ENCODE measurements around the gene CGNL1. TPM values are rescaled to one million over a fixed set of nuclear protein-coding genes. Genes with fewer than 3 reads are reported as not detected.

The CGNL1 gene
- total RNA-seq, 1 experiment from 2014 or later, result 34.6 TPM

DNA sequence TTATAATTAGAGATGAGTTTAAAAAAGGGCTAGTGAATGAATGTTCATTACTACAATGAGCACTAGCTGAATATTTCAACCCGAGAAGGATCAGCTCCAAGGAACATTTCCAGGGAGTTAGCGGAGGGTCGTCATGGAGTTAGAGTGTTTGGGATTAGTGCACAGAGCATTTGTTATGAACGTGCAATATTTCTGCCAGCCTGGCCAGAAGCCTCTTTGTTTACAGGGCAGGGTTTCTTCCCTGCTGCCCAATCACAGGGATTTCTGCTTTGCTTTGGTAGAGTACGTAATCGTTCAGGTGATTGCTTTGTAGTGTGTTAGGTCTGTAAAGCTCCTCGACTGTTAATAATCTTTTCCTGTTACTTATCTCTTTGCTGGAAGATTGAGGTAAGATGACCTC lies 5.9 kb downstream of the CGNL1 start:
- H4K91ac ChIP-seq (ENCODE audit: insufficient read length, low read depth, low read length), result no peak overlapping the region
- no peaks in the 10 kb centered on the region; the same call in 1 of the 2 replicates for H3K79me2 ChIP-seq (ENCODE audit: insufficient read depth, low read length)
- WGBS (ENCODE audit: extremely low coverage, insufficient read length, low lambda C conversion rate), result no CpG with 5 or more reads among the region's 7 CpGs
- no peaks in the 10 kb centered on the region for H3K9me3 ChIP-seq (ENCODE audit: control insufficient read depth, low read depth, low read length)
- no peak overlapping the region for H2AK5ac ChIP-seq (ENCODE audit: insufficient read length, low read length)
- H3K4me2 ChIP-seq (ENCODE audit: insufficient read depth, insufficient read length, low read length), result no peak overlapping the region
- H3K23me2 ChIP-seq (ENCODE audit: insufficient read length, low read depth, low read length, poor library complexity, severe bottlenecking), result peaks cover 7% of the 10 kb centered on the region
- peaks cover 20% of the 10 kb centered on the region; the same call in 1 of the 2 replicates for H3K4me1 ChIP-seq (ENCODE audit: insufficient read depth, low read length)
- no peak overlapping the region for H3K4ac ChIP-seq (ENCODE audit: low read depth, low read length)
- H2BK12ac ChIP-seq (ENCODE audit: insufficient read length, low read depth, low read length), result no peak overlapping the region
- H4K20me1 ChIP-seq (ENCODE audit: control insufficient read depth, insufficient read depth, insufficient read length), result no peaks in the 10 kb centered on the region
- Mint-ChIP-seq H3K9me3 (no peaks in the 10 kb centered on the region), H3K4me1 (peaks cover 72 to 79% of the 10 kb centered on the region in 2 experiments), H3K4me3 (no peak overlapping the region), H3K27ac (peak overlapping the region; percentile 72 to 84 (median 76); a peak in 6 of 7 replicates), H3K36me3 (ENCODE audit: insufficient read depth in 1 of 3, low read depth in 3 of 3) (no peaks in the 10 kb centered on the region; a peak in 1 of 7 replicates), H3K27me3 (ENCODE audit: low read depth) (peaks cover 4% of the 10 kb centered on the region)
- H2BK5ac ChIP-seq (ENCODE audit: insufficient read length, low read length), result no peak overlapping the region
- no peak overlapping the region for H4K5ac ChIP-seq (ENCODE audit: insufficient read length, low read depth, low read length)
- H2BK20ac ChIP-seq (ENCODE audit: low read depth, low read length, poor library complexity, severe bottlenecking), result no peak overlapping the region
- H2AFZ ChIP-seq (ENCODE audit: low read length), result no peak overlapping the region
- TF ChIP-seq, protein P1, sequence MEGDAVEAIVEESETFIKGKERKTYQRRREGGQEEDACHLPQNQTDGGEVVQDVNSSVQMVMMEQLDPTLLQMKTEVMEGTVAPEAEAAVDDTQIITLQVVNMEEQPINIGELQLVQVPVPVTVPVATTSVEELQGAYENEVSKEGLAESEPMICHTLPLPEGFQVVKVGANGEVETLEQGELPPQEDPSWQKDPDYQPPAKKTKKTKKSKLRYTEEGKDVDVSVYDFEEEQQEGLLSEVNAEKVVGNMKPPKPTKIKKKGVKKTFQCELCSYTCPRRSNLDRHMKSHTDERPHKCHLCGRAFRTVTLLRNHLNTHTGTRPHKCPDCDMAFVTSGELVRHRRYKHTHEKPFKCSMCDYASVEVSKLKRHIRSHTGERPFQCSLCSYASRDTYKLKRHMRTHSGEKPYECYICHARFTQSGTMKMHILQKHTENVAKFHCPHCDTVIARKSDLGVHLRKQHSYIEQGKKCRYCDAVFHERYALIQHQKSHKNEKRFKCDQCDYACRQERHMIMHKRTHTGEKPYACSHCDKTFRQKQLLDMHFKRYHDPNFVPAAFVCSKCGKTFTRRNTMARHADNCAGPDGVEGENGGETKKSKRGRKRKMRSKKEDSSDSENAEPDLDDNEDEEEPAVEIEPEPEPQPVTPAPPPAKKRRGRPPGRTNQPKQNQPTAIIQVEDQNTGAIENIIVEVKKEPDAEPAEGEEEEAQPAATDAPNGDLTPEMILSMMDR (conservative IDR thresholded peaks at IDR 0.05), result no peak
- no peak overlapping the region for H2BK15ac ChIP-seq (ENCODE audit: low read depth, low read length)
- H3T11ph ChIP-seq (ENCODE audit: low read length), result no peak overlapping the region
- H3K9ac ChIP-seq (ENCODE audit: extremely low read depth, insufficient read length, low read length), result no peak overlapping the region
- H2BK120ac ChIP-seq (ENCODE audit: low read depth, low read length, poor library complexity, severe bottlenecking), result no peak overlapping the region
- H4K8ac ChIP-seq (replicated peaks; ENCODE audit: insufficient read length, low read depth, low read length), result no peak overlapping the region
- H3K27ac ChIP-seq (ENCODE audit: insufficient read length, low read depth, low read length), result no peak overlapping the region
- no peak overlapping the region for H3K14ac ChIP-seq (ENCODE audit: insufficient read depth, low read length)
- no peak overlapping the region for H3K18ac ChIP-seq (ENCODE audit: insufficient read length, low read depth, low read length)
- no peak overlapping the region for H3K23ac ChIP-seq (ENCODE audit: insufficient read length, low read depth, low read length)
- no peaks in the 10 kb centered on the region for H3K27me3 ChIP-seq (ENCODE audit: insufficient read depth, low read length)
- no peak for DNase-seq
- H3K79me1 ChIP-seq (ENCODE audit: insufficient read depth, low read depth, low read length, poor library complexity, severe bottlenecking), result no peaks in the 10 kb centered on the region
- no peak overlapping the region for H3K56ac ChIP-seq (ENCODE audit: insufficient read length, low read depth, low read length)
